HG03196 (cell line): ENCODE results near the gene HK1.
"Not testable (repeated sequence)": the region's sequence is repeated elsewhere in the genome, so short reads cannot be mapped to it uniquely, and the experiment has no call there.

Experiments used
- ATAC-seq: cut with Tn5 transposase; IDR thresholded peaks from one replicate; pipeline ENCODE4 v1.9.1; 2021; ENCODE audit not compliant: unreplicated experiment

The HK1 gene

GRCh38 chr10:69306421-69306820 is 28.1 kb downstream of the HK1 start:
- ATAC-seq: no peak

GRCh38 chr10:69307434-69307833 is 29.1 kb downstream of the HK1 start:
- ATAC-seq: no peak

GRCh38 chr10:69308304-69308703 is 30.0 kb downstream of the HK1 start:
- not testable (repeated sequence) for ATAC-seq

- ATAC-seq: no peak
Observed at GRCh38 chr10:69311309-69311708, 33.0 kb downstream of the HK1 start.

GRCh38 chr10:69312528-69312927 is 34.2 kb downstream of the HK1 start:
- ATAC-seq: no peak

- ATAC-seq: no peak
Observed at GRCh38 chr10:69315100-69315542, 36.8 kb downstream of the HK1 start.

- ATAC-seq: no peak
Observed at GRCh38 chr10:69315610-69316312, 37.5 kb downstream of the HK1 start.

GRCh38 chr10:69316313-69317059 is 38.2 kb downstream of the HK1 start:
- ATAC-seq: no peak

GRCh38 chr10:69317175-69317604 is 38.9 kb downstream of the HK1 start:
- ATAC-seq: no peak

GRCh38 chr10:69317626-69318105 is 39.4 kb downstream of the HK1 start:
- no peak for ATAC-seq

- peak; percentile 78 for ATAC-seq
Observed at GRCh38 chr10:69318106-69318866, 40.0 kb downstream of the HK1 start.

GRCh38 chr10:69318867-69319727 is 40.8 kb downstream of the HK1 start:
- peak; percentile 14 for ATAC-seq

- no peak for ATAC-seq
Observed at GRCh38 chr10:69319841-69320316, 41.6 kb downstream of the HK1 start.

- ATAC-seq: no peak
Observed at GRCh38 chr10:69320521-69320920, 42.2 kb downstream of the HK1 start.

- no peak for ATAC-seq
Observed at GRCh38 chr10:69321039-69321715, 42.9 kb downstream of the HK1 start.

- ATAC-seq: no peak
Observed at GRCh38 chr10:69321865-69322264, 43.6 kb downstream of the HK1 start.

- ATAC-seq: not testable (repeated sequence)
Observed at GRCh38 chr10:69322346-69322745, 44.0 kb downstream of the HK1 start.

- no peak for ATAC-seq
Observed at GRCh38 chr10:69323622-69324021, 45.3 kb downstream of the HK1 start.

- no peak for ATAC-seq
Observed at GRCh38 chr10:69324583-69324982, 46.3 kb downstream of the HK1 start.
